ENCODE data around the gene NR2C1.

DNA sequence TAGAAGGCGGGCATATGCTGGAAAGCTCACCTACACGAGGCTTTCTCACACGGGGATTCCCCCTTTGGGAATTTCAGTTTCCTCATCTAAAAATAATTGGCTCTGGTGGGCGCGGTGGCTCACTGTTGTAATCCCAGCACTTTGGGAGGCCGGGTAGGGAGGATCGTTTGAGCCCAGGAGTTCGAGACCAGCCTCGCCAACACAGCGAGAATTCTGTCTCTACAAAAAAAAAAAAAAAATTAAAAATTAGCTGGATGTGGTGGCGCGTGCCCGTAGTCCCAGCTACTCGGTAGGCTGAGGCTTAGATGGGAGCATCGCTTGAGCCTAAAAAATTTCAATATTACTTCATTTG, 69.5 kb downstream of the NR2C1 start:
- no peak for TF ChIP-seq POLR2A (IDR thresholded peaks at IDR 0.05; ENCODE audit: low read length)
- no peak for TF ChIP-seq GATA1 (IDR thresholded peaks at IDR 0.05; ENCODE audit: low read depth, low read length)
